Liver (tissue), 9 donors: ENCODE measurements around the gene CUX1. TPM values are rescaled to one million over a fixed set of nuclear protein-coding genes. Genes with fewer than 3 reads are reported as not detected.

Source experiments
- DNase-seq: peaks from one replicate; pipeline ENCODE4 v3.0.0-alpha.2; 2017; ENCODE audit warnings: low spot score
- H3K27ac ChIP-seq, 2 donors: one replicate each; pipeline ENCODE4 v1.7.0; 2013; ENCODE audit warnings: inconsistent platforms in 2 of 2, low read length in 2 of 2, control low read depth in 1 of 2, low read depth in 1 of 2, mild to moderate bottlenecking in 1 of 2
- H3K27me3 ChIP-seq, 4 donors: one replicate each; pipeline versions ENCODE4 v1.6.1 to v1.7.0; 2013; ENCODE audit warnings: low read length in 3 of 4, inconsistent platforms in 1 of 4, mild to moderate bottlenecking in 1 of 4, moderate library complexity in 1 of 4; ENCODE audit not compliant: control insufficient read depth in 4 of 4, insufficient read depth in 4 of 4
- H3K36me3 ChIP-seq, 4 donors: one replicate each; pipeline versions ENCODE4 v1.6.1 to v1.7.0; 2013; ENCODE audit warnings: low read length in 3 of 4, mild to moderate bottlenecking in 3 of 4, low read depth in 1 of 4, moderate library complexity in 1 of 4; ENCODE audit not compliant: control insufficient read depth in 4 of 4, insufficient read depth in 3 of 4
- H3K4me1 ChIP-seq, 4 donors: one replicate each; pipeline versions ENCODE4 v1.6.1 to v1.7.0; 2013; ENCODE audit warnings: low read length in 3 of 4, mild to moderate bottlenecking in 3 of 4, moderate library complexity in 1 of 4; ENCODE audit not compliant: control insufficient read depth in 4 of 4, insufficient read depth in 4 of 4
- H3K4me3 ChIP-seq, 3 donors: one replicate each; pipeline versions ENCODE4 v1.6.1 to v1.7.0; 2013; ENCODE audit warnings: low read length in 3 of 3, control low read depth in 1 of 3, low read depth in 1 of 3, mild to moderate bottlenecking in 1 of 3
- H3K9ac ChIP-seq, 2 donors: one replicate each; pipeline ENCODE4 v1.7.0; 2013; ENCODE audit warnings: low read length in 2 of 2, mild to moderate bottlenecking in 2 of 2, moderate library complexity in 2 of 2, control low read depth in 1 of 2, low read depth in 1 of 2
- H3K9me3 ChIP-seq, 4 donors: one replicate each; pipeline versions ENCODE4 v1.6.1 to v1.7.0; 2013; ENCODE audit warnings: low read length in 3 of 4; ENCODE audit not compliant: control insufficient read depth in 4 of 4
- CTCF ChIP-seq: fragments of 150-350 bp; IDR thresholded peaks from 2 replicates; pipeline ENCODE4 v1.5.1; 2017; ENCODE audit warnings: improper control_type of control experiment, low read depth, low read length; ENCODE audit not compliant: missing input control
- EGR1 ChIP-seq, 2 donors: IDR thresholded peaks; 2 replicates each; pipeline ENCODE4 v1.6.1; 2016 to 2018; ENCODE audit warnings: antibody characterized with exemption in 2 of 2, low read depth in 2 of 2
- HNF4G ChIP-seq: IDR thresholded peaks from 2 replicates; pipeline ENCODE4 v1.6.1; 2016; ENCODE audit warnings: antibody characterized with exemption
- JUND ChIP-seq, 2 donors: IDR thresholded peaks; 2 replicates each; pipeline ENCODE4 v1.6.1; 2016; ENCODE audit warnings: antibody characterized with exemption in 2 of 2
- MAX ChIP-seq: IDR thresholded peaks from 2 replicates; pipeline ENCODE4 v1.6.1; 2016; ENCODE audit warnings: antibody characterized with exemption
- RXRA ChIP-seq, 2 donors: IDR thresholded peaks; 2 replicates each; pipeline ENCODE4 v1.6.1; 2017 to 2018; ENCODE audit warnings: antibody characterized with exemption in 2 of 2, mild to moderate bottlenecking in 1 of 2
- TAF1 ChIP-seq: conservative IDR thresholded peaks from 2 replicates; pipeline ENCODE4 v1.6.1; 2016; ENCODE audit warnings: antibody characterized with exemption, mild to moderate bottlenecking
- YY1 ChIP-seq: IDR thresholded peaks from 2 replicates; pipeline ENCODE4 v1.6.1; 2016; ENCODE audit warnings: antibody characterized with exemption, mild to moderate bottlenecking
- ZBTB33 ChIP-seq: IDR thresholded peaks from 2 replicates; pipeline ENCODE4 v1.6.1; 2016; ENCODE audit warnings: antibody characterized with exemption
- WGBS: extraction: QIAGEN DNeasy Blood & Tissue Kit; methylation state at CpG from one replicate; pipeline ENCODE4 v1.1.7; 2013; 5-methylcytosine and 5-hydroxymethylcytosine counted together
- polyA plus RNA-seq, 2 donors: library from polyadenylated mRNA; stranded (reverse) in 1 of 2; unstranded in 1 of 2; fragments of 200-250 nt in 1 of 2; fragments of >200 nt in 1 of 2; fragmentation: Nextera tagmentation in 1 of 2; extraction: Ambion mirVana in 1 of 2; gene quantifications; one replicate each; pipeline versions ENCODE4 v1.2.1 to v1.2.3, GENCODE V29; 2013 to 2015
- total RNA-seq, 2 donors: library from RNA; depleted of rRNA; stranded (reverse); fragments of >200 nt; gene quantifications; one replicate each; pipeline ENCODE4 v1.2.3, GENCODE V29; 2014
- donor health status: healthy.
- donor health status: healthy.
- donor health status: healthy.
- donor health status: healthy.
- donor health status: healthy.

CUX1 gene
- total and polyA plus RNA-seq, 4 donors, result 18.6 to 40.6 (median 21.4) TPM

- under 1% methylated on average over 116 of the region's 116 CpGs for WGBS
- peaks cover 0 to 2% (median 0%) of the 10 kb centered on the region in 4 donors for H3K36me3 ChIP-seq
- H3K4me1 ChIP-seq, result peaks cover 5 to 25% (median 14%) of the 10 kb centered on the region in 4 donors
- H3K9me3 ChIP-seq, result no peaks in the 10 kb centered on the region
- H3K4me3 ChIP-seq, result peak within 1 kb of the TSS; percentile 55 to 73 (median 70)
- no peaks in the 10 kb centered on the region for H3K27me3 ChIP-seq
- peak within 1 kb of the TSS; percentile 67 to 75 for H3K27ac ChIP-seq
- peak; percentile 45 for DNase-seq
- peak within 1 kb of the TSS; percentile 3 to 20 for H3K9ac ChIP-seq
- no peak for TF ChIP-seq CTCF
- TF ChIP-seq HNF4G, result no peak
Measured at GRCh38 chr7:102286237-102287110, 469.0 kb downstream of the CUX1 start, which contains the start of gene SH2B2. Gene SH2B2 (plus strand): TSS chr7:102286868. CDS start chr7:102300551, 13,683 bp downstream.

- no peaks in the 10 kb centered on the region for H3K9me3 ChIP-seq
- no peak for DNase-seq
- H3K27ac ChIP-seq, result no peak overlapping the region
- H3K4me1 ChIP-seq, result peaks cover 5 to 25% (median 14%) of the 10 kb centered on the region in 4 donors
- WGBS, result under 1% methylated on average over 69 of the region's 69 CpGs
- H3K36me3 ChIP-seq, result no peaks in the 10 kb centered on the region
- H3K9ac ChIP-seq, result peak overlapping the region in 1 of 2 donors; percentile 3
- H3K27me3 ChIP-seq, result no peaks in the 10 kb centered on the region
- TF ChIP-seq JUND (IDR thresholded peaks at IDR 0.05) (no peak), RXRA (IDR thresholded peaks at IDR 0.05) (no peak), CTCF (no peak), MAX (no peak), TAF1 (no peak), YY1 (peak; percentile 59)
- peak overlapping the region; percentile 55 to 73 (median 70) for H3K4me3 ChIP-seq
Measured at GRCh38 chr7:102287111-102287980, 469.9 kb downstream of the CUX1 start.

- DNase-seq, result no peak
- H3K9me3 ChIP-seq, result no peaks in the 10 kb centered on the region
- no peak overlapping the region for H3K27ac ChIP-seq
- no peak overlapping the region for H3K9ac ChIP-seq
- H3K4me1 ChIP-seq, result peaks cover 7 to 25% (median 14%) of the 10 kb centered on the region in 4 donors
- no peaks in the 10 kb centered on the region for H3K36me3 ChIP-seq
- peak overlapping the region; percentile 12 to 73 (median 70) for H3K4me3 ChIP-seq
- TF ChIP-seq CTCF (no peak), JUND (IDR thresholded peaks at IDR 0.05) (no peak), TAF1 (no peak), EGR1 (IDR thresholded peaks at IDR 0.05; ENCODE audit: low read depth in 2 of 2) (no peak), ZBTB33 (no peak), RXRA (IDR thresholded peaks at IDR 0.05) (no peak)
- H3K27me3 ChIP-seq, result no peaks in the 10 kb centered on the region
- 37% methylated on average over 5 of the region's 5 CpGs for WGBS
Measured at GRCh38 chr7:102287981-102288278, 470.5 kb downstream of the CUX1 start.
